GDM1 (cell line): Measurements from ENCODE around the gene BAIAP2.
"Not testable (repeated sequence)": the region's sequence is repeated elsewhere in the genome, so short reads cannot be mapped to it uniquely, and the experiment has no call there.

Experiments
- DNase-seq: peaks from one replicate; lab custom pipeline; 2025; lab: John Stamatoyannopoulos, UW

Gene BAIAP2

DNA sequence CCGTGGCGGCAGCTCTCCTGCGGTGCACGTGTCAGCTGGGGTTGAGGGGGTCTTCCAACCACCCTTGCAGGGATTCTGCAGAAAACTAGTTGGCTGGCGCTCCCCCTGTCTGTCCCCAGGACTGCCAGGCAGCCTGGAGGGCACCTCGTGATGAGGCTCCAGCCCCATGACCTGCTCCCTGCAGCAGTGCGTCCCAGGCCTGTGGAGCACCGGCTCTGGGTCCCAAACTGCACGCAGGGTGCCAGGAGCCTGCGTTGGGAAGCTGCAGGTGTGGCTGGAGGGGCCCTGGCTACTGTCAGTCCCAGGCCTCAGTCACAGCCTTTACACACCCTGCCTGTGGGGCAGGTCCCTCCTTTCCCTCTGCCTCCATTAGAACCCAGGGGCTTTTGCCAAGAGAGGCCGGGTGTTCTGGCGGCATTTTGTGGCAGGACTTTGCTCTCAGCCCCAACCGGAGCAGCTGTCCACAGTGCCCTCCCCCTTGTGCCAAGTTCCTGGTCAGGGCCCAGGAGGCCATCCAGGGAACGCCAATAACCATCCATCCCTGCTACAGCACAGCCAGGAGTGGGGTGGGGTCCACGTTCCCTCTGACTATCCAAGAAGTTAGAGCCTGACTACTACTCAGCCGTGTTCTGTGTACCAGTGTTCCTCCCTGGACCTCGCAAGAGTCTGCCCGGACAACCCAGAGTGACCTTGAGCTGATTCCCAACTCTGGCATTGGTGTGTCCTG is 34.2 kb upstream of the BAIAP2 start:
- DNase-seq, result no peak

- no peak for DNase-seq
These were observed 33.0 kb upstream of the BAIAP2 start for GRCh38 chr17:81002013-81002384.

GRCh38 chr17:81002409-81003361 is 32.3 kb upstream of the BAIAP2 start:
- DNase-seq, result no peak

GRCh38 chr17:81003711-81004475 is 31.1 kb upstream of the BAIAP2 start:
- no peak for DNase-seq

DNA sequence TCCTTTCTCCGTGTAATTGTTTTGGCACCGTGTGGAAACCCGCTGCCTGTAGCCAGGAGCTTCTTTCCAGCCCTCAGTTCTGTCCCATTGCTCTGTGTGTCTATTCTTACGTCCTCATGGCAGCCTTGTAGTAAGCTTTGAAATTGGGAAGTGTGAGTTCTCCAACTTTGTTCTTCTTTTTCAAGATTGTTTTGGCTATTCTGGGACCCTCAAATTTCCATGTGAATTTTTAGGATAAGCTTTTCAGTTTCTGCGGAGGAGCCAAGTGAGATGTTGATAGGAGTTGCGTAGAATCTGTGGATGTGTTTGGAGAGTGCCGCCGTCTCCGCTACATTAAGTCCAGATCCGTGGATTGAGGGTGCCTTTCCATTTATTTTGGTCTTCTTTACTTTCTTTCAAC is 28.1 kb upstream of the BAIAP2 start:
- no peak for DNase-seq

DNA sequence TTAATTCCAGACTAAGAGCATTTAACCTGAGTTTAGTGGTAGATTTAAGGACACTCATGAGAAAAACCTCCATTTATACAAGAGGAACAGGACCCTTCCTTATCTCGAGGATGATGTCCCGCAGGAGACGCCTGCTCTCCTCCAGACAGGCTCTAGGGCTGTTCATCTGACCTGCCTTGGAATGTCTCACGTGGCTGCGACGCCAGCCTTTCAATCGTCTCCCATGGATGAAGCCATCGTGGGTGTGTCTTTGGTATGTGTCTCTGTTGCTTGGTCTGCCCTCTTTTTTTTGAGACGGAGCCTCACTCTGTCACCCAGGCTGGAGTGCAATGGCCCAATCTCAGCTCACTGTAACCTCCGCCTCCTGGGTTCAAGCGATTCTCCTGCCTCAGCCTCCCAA is 26.8 kb upstream of the BAIAP2 start:
- DNase-seq, result no peak

- no peak for DNase-seq
These were observed 25.8 kb upstream of the BAIAP2 start for GRCh38 chr17:81009136-81009535.

GRCh38 chr17:81010935-81011334 is 24.0 kb upstream of the BAIAP2 start:
- DNase-seq, result no peak

DNA sequence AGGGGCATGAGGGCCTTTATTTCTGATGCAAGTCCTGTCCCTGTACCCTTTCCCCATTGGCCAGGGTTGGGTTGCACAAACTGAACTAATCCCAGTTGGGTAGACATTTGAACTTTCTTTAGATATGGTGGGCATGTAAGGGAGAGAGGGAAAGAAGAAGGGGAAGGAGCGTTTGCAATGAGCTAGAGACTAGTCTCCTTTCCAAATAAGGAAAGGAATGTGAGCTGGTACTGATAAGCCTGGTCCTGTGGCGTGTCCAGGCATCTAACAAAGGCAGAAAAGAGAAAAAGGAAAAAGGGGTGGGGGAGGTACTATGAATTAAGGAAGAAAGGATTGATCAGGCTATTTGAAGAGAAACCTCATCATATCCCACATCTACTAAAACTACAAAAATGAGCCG is 23.0 kb upstream of the BAIAP2 start:
- DNase-seq, result no peak

DNA sequence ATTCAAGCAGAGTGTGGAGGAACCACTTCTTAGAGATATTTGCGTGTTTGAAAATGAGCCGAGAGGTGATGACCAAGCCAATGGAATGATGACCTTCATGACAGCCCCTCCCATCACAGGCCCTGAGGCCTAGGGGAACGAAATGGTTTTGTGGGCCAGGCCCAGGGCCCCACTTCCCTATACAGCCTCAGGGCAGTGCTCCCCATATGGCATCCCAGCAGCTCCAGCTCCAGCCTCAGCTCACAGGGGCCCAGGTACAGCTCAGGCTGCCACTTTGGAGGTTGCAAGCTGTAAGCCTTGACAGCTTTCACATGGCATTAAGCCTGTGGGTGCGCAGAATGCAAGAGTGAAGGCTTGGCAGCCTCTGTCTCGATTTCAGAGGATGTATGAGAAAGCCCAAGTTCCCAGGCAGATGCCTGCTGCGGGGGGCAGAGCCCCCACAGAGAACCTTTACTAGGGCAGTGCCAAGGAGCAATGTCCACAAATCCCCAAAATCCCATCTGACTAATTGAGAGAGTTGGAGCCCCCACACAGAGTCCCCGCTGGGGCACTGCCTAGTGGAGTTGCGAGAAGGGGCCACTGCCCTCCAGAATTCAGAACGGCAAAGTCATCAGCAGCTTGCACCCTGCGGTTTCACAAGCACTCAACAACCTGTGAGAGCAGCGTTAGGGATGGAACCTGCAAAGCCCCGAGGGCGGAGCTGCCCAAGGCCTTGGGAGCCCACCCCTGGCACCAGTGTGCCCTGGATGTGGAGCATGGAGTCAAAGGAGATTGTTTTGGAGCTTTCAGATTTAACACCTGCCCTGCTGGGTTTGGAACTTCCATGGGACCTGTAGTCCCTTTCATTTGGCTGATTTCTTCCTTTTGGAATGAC is 22.1 kb upstream of the BAIAP2 start:
- DNase-seq, result no peak

DNA sequence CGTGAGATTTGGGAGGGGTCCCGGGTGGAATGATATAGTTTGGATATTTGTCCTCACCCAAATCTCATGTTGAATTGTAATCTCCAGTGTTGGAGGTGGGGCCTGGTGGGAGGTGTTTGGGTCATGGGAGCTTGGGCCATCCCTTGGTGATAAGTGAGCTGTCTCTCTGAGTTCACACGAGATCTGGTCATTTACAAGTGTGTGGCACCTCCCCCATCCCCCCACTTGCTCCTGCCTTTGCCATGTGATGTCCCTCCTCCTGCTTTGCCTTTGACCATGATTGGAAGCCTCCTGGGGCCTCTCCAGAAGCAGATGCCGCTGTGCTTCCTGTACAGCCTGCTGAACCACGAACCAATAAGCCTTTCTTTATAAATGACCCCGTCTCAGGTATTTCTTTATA is 21.3 kb upstream of the BAIAP2 start:
- DNase-seq, result no peak

- no peak for DNase-seq
These were observed 19.8 kb upstream of the BAIAP2 start for GRCh38 chr17:81015136-81015535.

- no peak for DNase-seq
These were observed 18.4 kb upstream of the BAIAP2 start for GRCh38 chr17:81016575-81016974.

DNA sequence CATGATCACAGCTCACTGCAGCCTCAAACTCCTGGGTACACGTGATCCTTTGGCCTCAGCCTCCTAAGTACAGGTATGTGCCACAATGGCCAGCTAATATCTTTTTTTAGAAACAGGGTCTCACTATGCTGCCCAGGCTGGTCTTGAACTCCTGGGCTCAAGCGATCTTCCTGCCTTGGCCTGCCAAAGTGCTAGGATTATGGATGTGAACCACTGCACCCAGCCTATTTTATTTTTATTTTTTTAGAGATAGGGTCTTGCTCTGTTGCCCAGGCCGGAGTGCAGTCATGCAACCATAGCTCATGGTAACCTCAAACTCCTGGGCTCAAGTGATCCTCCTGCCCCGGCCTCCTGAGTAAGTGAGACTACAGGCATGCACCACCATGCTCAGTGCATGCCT is 17.6 kb upstream of the BAIAP2 start:
- not testable (repeated sequence) for DNase-seq

- peak; percentile 75 for DNase-seq
These were observed 16.7 kb upstream of the BAIAP2 start for GRCh38 chr17:81018044-81018802.

DNA sequence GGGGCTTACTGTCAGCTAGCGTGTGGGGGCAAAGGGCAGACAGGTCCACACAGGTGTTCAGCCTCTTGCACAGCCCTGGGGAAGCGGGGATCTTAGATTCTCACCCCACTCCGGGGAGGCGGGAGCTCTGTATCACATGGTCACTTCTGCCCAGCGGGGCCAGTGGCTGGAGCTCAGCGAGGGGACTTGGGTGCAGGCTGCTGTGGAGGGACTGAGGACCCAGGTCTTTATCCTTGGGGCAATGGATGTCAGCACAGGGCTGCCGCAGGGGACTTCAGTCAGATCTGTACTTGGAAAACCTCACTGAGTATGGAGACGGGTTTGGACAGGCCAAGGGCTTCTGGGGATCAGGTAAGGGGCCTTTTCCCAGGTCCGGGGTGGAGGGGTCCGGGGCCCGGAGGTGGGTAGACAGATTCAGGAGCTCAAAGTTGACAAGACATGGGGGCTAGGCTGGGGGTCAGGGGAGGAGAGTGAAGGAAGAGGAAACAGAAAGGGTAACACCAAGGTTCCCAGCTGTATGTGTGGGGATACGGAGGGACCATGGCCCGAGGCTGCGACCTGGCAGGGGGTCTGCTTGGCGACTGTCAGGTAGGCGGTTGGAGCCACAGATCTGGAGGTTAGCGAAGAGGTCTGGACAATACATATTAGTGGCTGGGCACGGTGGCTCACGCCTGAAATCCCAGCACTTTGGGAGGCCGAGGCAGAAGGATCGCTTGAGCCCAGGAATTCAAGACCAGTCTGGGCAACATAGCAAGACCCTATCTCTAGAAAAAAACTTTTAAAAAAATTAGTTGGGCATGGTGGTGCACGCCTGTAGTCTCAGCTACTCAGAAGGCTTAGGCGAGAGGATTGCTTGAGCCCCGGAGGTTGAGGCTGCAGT is 15.1 kb upstream of the BAIAP2 start:
- DNase-seq, result no peak

DNA sequence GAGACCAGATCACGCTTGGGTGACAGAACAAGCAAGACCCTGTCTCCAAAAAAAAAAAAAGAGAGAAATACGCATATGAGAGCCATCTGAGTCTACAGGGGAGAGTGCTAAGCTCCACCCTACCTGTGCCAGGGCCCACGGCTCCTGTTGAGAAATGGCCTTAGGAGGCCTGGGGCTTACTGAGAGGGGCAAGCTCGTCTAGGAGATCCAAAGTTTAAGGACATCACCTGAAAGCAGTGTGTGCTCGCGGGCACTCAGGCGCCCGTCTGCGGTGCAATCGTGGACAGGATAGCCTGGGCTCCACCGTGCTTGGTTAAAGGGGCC is 14.5 kb upstream of the BAIAP2 start:
- no peak for DNase-seq

DNA sequence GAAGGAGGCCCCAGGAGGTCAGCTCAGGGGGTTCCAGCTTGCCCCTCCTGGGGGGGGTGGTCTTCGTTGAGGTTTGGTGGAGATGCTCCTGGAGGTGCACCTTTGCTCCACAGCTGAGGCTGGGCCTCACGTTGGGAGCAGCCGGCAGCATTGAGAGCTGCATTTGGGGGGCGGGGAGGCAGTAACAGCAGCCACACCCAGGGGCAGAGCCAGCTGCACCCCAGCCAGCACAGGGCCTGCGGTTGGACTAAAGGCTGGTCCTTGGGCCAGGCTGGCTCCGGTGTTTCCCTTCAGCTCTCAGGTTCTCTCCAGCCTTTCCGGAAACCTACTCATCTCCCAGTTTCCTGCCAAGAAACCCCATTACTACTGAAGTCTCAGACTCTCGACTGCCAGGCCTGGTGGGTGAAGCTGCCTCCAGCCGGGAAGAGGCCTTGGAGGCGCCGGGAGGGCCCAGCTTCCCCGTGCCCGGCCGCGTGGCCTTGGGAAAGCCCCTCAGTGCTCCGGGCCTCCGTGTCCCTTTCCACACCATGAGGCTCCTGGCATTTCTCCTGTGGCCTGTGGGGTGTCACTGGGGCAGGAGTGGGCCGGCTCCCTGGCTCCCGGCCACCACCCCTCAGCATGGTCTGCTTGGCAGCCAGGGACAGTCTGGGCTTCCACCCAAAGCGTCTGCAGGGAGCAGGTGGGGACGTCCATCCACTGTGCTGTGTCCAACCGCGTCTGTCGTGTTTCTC is 14.0 kb upstream of the BAIAP2 start:
- DNase-seq, result peak; percentile 44
